Activated naive CD4-positive, alpha-beta T cell treated with anti-CD3 and anti-CD28 coated beads, Interleukin-2, amount 50 U/mL, for 24 hours (primary cell): Measurements from ENCODE around the gene FLVCR1.
"Not testable (repeated sequence)": the region's sequence is repeated elsewhere in the genome, so short reads cannot be mapped to it uniquely, and the experiment has no call there.

Source experiments
- H3K27ac Mint-ChIP-seq: one replicate; pipeline ENCODE4 v1.8.0; 2021; ENCODE audit warnings: mild to moderate bottlenecking, mixed read lengths
- H3K27me3 Mint-ChIP-seq: one replicate; pipeline ENCODE4 v1.8.0; 2021; ENCODE audit warnings: mixed read lengths
- H3K36me3 Mint-ChIP-seq: one replicate; pipeline ENCODE4 v1.8.0; 2021; ENCODE audit warnings: mixed read lengths
- H3K4me1 Mint-ChIP-seq: one replicate; pipeline ENCODE4 v1.8.0; 2021; ENCODE audit warnings: mixed read lengths
- H3K4me3 Mint-ChIP-seq: one replicate; pipeline ENCODE4 v1.8.0; 2021; ENCODE audit warnings: mild to moderate bottlenecking, mixed read lengths
- H3K9me3 Mint-ChIP-seq: one replicate; pipeline ENCODE4 v1.8.0; 2021; ENCODE audit warnings: mixed read lengths

FLVCR1 gene

DNA sequence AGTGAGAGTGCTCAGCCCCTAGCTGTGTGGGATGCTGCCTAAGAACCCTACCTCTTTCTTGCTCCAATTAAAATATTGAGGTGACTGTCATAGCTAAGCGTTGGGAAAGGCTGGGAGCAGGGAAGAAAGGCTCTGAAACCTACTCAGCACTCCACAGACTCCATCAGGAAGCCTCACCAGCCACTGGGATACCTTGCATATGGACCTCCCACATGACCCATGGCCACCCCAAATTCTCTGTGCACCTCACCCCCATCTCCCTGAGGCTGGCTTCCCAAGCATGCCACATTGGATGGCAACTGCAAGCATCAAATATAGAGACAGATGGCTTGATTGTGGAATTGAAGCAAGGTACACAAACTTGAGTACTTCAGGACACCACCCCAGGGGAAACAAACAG lies 41.8 kb downstream of the FLVCR1 start:
- no peaks in the 10 kb centered on the region for H3K27me3 Mint-ChIP-seq
- peaks cover 21% of the 10 kb centered on the region for H3K9me3 Mint-ChIP-seq
- peaks cover 37% of the 10 kb centered on the region for H3K36me3 Mint-ChIP-seq
- H3K4me3 Mint-ChIP-seq: no peak overlapping the region
- no peaks in the 10 kb centered on the region for H3K4me1 Mint-ChIP-seq
- H3K27ac Mint-ChIP-seq: no peak overlapping the region

DNA sequence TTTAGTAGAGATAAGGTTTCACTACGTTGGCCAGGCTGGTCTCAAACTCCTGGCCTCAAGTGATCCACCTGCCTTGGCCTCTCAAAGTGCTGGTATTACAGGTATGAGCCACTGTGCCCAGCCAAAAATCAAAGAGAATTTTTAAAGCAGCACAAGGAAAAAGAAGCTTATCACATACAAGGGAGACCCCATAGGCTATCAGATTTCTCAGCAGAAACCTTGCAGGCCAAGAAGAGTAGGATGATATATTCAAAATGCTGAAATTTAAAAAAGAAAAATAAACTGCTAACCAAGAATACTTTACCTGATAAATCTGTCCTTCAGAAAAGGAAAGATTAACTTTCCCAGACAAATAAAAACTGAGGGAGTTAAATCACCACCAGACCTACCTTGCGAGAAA lies 43.2 kb downstream of the FLVCR1 start:
- no peaks in the 10 kb centered on the region for H3K27me3 Mint-ChIP-seq
- H3K4me3 Mint-ChIP-seq: no peak overlapping the region
- H3K27ac Mint-ChIP-seq: no peak overlapping the region
- H3K36me3 Mint-ChIP-seq: peaks cover 30% of the 10 kb centered on the region
- peaks cover 28% of the 10 kb centered on the region for H3K9me3 Mint-ChIP-seq
- H3K4me1 Mint-ChIP-seq: no peaks in the 10 kb centered on the region

DNA sequence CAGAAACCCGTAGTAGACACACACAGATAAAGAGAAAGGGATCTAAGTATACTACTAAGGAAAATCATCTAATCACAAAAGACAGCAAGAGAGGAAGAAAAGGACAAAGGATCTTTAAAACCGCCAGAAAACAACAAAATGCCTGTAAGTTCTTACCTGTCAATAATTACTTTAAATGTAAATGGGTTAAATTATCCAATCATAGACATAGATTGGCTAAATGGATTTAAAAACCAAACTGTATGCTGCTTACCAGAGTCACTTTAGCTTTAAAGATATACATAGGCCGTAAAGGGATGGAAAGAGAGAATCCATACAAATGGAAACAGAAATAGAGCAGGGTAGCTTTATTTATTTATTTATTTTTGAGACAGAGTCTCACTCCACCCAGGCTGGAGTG lies 44.0 kb downstream of the FLVCR1 start:
- Mint-ChIP-seq H3K4me3 (no peak overlapping the region), H3K27me3 (no peaks in the 10 kb centered on the region), H3K27ac (no peak overlapping the region), H3K36me3 (peaks cover 29% of the 10 kb centered on the region), H3K9me3 (peaks cover 28% of the 10 kb centered on the region), H3K4me1 (no peaks in the 10 kb centered on the region)

DNA sequence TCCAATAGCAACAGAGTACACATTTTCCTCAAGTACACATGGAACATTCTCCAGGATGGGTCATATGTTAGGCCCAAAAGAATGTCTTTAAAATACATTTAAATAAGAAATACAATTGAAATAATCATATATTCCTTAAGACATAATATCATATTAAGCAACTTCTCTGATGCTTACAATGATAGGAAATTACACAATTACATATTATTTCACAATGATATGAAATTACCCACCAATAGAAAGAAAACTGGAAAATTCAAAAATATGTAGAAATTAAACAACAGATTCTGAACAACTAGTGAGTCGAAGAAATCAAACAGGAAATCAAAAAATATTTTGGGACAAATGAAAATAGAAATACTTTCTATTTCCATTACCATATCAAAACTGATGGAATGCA lies 45.6 kb downstream of the FLVCR1 start:
- Mint-ChIP-seq H3K36me3 (peaks cover 21% of the 10 kb centered on the region), H3K4me1 (no peaks in the 10 kb centered on the region), H3K27ac (no peak overlapping the region), H3K9me3 (peaks cover 28% of the 10 kb centered on the region), H3K4me3 (no peak overlapping the region), H3K27me3 (no peaks in the 10 kb centered on the region)

DNA sequence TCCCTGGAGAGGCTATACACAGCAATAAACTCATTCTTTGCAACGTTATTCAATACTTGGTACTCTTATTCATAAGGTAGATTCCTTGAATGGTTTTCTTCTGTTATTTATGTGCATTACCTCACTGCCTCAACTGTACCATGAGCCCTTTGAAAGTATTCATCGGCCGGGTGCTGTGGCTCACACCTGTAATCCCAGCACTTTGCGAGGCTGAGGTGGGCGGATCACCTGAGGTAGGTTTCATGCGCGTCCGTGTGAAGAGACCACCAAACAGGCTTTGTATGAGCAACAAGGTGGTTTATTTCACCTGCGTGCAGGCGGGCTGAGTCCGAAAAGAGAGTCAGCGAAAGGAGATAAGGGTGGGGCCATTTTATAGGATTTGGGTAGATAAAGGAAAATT lies 50.0 kb downstream of the FLVCR1 start:
- peaks cover 19% of the 10 kb centered on the region for H3K9me3 Mint-ChIP-seq
- H3K27ac Mint-ChIP-seq, H3K27me3 Mint-ChIP-seq, H3K4me1 Mint-ChIP-seq, H3K4me3 Mint-ChIP-seq, H3K36me3 Mint-ChIP-seq: not testable (repeated sequence)

DNA sequence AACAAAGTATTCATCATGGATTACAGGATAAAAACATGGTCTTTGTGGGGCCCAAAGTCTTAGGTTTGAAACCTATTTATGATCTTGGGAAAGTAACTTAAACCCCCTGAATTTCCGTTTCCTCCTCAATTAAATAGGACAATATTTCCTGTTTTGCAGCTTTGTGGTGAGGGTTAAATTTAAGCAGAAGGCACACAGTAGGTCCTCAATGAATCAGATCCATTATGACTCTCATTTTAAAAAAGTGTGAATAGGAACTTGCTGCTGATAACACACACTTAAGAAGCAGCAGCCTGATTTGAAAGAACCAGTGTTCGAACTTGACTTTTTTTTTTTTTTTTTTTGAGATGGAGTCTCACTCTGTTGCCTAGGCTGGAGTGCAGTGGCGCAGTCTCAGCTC lies 50.9 kb downstream of the FLVCR1 start:
- no peaks in the 10 kb centered on the region for H3K27me3 Mint-ChIP-seq
- H3K9me3 Mint-ChIP-seq: peaks cover 16% of the 10 kb centered on the region
- no peaks in the 10 kb centered on the region for H3K4me1 Mint-ChIP-seq
- no peak overlapping the region for H3K27ac Mint-ChIP-seq
- H3K36me3 Mint-ChIP-seq: no peaks in the 10 kb centered on the region
- H3K4me3 Mint-ChIP-seq: no peak overlapping the region

DNA sequence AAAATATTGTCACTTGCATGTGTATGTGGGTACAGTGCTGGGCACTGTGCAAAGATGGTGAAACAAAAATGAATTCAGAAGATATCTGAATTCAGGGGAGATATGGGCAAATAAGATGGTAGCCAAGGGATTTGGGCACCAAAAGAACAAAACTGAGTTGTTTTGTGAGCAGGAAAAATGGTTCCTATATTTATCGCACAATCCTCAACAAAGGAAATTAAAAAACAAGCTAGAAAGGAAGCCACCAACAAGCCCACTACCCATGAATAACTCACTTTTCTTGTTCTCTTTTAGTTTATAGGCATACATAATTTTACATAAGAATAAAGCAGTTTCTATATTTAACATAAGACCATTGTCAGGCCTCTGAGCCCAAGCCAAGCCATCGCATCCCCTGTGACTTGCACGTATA lies 51.6 kb downstream of the FLVCR1 start:
- Mint-ChIP-seq H3K4me1 (no peaks in the 10 kb centered on the region), H3K9me3 (peaks cover 9% of the 10 kb centered on the region), H3K4me3 (no peak overlapping the region), H3K27me3 (no peaks in the 10 kb centered on the region), H3K36me3 (no peaks in the 10 kb centered on the region), H3K27ac (no peak overlapping the region)

DNA sequence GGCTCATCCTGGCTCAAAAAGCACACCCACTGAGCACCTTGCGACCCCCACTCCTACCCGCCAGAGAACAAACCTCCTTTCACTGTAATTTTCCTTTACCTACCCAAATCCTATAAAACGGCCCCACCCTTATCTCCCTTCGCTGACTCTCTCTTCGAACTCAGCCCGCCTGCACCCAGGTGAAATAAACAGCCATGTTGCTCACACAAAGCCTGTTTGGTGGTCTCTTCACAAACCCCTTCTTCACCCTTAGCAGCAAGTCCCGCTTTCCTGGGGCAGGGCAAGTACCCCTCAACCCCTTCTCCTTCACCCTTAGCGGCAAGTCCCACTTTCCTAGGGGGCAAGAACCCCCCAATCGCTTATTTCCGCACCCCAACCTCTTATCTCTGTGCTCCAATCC lies 52.1 kb downstream of the FLVCR1 start:
- H3K4me3 Mint-ChIP-seq, H3K36me3 Mint-ChIP-seq, H3K4me1 Mint-ChIP-seq, H3K27ac Mint-ChIP-seq, H3K9me3 Mint-ChIP-seq, H3K27me3 Mint-ChIP-seq: not testable (repeated sequence)

DNA sequence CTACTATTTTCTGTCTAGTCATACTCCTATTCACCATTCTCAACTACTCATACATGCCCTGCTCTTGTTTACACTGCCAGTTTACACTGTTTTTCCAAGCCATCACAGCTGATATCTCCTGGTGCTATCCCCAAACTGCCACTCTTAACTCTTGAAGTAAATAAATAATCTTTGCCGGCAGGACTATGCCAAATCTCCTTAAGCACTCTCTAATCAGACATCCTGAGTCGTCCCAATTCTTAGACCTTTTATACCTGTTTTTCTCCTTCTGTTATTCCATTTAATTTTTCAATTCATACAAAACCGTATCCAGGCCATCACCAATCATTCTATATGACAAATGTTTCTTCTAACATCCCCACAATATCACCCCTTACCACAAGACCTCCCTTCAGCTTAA lies 55.6 kb downstream of the FLVCR1 start:
- H3K4me1 Mint-ChIP-seq, H3K27me3 Mint-ChIP-seq, H3K9me3 Mint-ChIP-seq, H3K27ac Mint-ChIP-seq, H3K4me3 Mint-ChIP-seq, H3K36me3 Mint-ChIP-seq: not testable (repeated sequence)

DNA sequence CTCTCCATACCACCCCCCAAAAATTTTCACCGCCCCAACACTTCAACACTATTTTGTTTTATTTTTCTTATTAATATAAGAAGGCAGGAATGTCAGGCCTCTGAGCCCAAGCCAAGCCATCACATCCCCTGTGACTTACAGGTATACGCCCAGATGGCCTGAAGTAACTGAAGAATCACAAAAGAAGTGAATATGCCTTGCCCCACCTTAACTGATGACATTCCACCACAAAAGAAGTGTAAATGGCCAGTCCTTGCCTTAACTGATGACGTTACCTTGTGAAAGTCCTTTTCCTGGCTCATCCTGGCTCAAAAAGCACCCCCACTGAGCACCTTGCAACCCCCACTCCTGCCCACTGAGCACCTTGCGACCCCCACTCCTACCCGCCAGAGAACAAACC lies 56.0 kb downstream of the FLVCR1 start:
- not testable (repeated sequence) for H3K36me3 Mint-ChIP-seq, H3K9me3 Mint-ChIP-seq, H3K27me3 Mint-ChIP-seq, H3K4me3 Mint-ChIP-seq, H3K27ac Mint-ChIP-seq, H3K4me1 Mint-ChIP-seq

DNA sequence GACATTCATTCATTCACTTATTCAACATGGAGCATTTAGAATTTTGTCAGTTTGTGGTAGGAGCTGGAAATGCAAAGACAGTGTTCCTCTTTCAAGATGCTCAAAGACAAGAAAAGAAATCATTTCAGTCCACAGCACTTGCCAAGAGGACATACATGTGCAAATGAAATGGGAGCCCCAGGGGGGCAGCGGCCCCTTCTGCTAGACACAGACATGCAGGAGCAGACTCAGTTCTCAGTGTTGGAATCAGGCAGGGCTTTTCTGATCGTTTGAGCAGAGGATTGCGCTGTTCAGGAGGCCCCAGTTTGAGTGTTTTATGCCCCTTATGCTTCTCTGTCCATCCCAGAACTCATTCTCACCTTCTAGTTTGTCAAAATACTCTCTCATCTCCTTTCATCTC lies 56.7 kb downstream of the FLVCR1 start:
- Mint-ChIP-seq H3K36me3 (no peaks in the 10 kb centered on the region), H3K4me3 (no peak overlapping the region), H3K9me3 (no peaks in the 10 kb centered on the region), H3K4me1 (peaks cover 5% of the 10 kb centered on the region), H3K27ac (no peak overlapping the region), H3K27me3 (peaks cover 5% of the 10 kb centered on the region)

DNA sequence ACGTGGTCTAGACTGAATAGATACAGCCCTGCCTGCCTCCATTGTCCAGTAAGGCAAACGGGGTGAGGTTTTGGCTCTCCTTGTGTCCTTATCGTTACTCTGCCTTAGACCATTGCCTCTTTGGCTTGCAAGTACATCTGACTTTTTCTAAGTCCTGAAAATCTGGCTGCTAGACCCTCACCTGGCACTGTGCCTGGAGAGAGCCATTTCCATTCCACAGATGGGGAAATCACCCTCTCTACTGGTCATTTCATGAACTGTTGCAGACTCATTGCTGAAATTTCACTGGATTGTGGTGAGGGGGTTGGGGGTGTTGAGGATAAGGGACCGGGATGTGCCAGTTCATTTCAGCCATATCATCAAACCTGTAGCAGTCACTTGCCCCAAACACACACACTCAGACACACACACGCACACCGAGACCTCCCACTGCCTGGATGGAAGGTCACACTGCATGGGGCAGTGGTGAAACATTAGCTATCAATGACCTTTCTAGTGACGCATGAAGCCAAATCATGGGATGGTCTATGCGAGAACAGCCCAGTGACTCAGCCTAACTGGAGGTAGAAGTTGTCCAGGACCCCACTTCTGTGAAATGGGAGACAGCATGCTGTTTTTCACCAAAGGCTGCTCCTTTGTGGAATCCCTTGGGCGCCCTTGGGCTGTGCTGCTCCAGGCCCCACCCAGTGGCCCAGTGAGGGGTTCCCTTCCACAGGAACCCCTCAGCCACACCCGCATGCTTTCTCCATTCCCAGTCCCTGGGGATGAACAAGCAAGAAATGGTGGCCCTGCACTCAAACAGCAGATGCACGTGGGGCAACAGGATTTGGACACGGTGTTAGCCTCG lies 57.4 kb downstream of the FLVCR1 start:
- H3K4me1 Mint-ChIP-seq: peaks cover 5% of the 10 kb centered on the region
- peaks cover 5% of the 10 kb centered on the region for H3K27me3 Mint-ChIP-seq
- H3K36me3 Mint-ChIP-seq: no peaks in the 10 kb centered on the region
- H3K9me3 Mint-ChIP-seq: no peaks in the 10 kb centered on the region
- no peak overlapping the region for H3K27ac Mint-ChIP-seq
- no peak overlapping the region for H3K4me3 Mint-ChIP-seq

DNA sequence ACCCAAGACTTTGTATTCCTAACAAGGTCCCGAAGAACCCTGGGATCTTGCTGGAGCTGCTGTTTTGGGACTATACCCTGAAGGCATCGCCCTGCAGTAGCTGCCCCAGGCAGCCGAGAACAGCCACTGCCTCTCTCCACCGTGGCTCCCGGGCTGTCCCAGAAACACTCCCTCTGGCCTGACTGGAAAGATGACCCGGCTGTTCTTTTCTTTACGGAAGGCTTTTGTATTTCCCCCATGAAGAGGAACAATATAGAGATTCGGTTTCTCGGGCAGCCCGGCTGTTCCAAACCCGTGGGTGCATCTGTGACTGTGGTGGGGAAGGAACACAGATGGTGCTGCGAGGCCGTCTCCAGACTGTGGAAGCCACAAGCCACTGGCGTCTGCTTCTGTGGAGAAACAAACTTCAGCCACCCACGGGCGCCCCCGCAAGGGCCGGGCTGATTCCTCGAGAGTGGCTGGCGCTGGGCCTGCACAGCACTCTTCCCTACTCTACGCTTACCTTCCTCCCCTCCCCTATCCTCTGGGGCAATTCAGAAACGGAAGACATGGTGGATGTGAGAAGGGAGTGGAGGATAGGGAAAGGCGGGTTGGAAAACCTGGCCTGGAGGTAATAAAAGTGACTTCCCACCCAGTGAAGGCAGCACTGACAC lies 58.5 kb downstream of the FLVCR1 start:
- H3K27me3 Mint-ChIP-seq: peaks cover 7% of the 10 kb centered on the region
- H3K4me1 Mint-ChIP-seq: peaks cover 5% of the 10 kb centered on the region
- H3K4me3 Mint-ChIP-seq: no peak overlapping the region
- peaks cover 1% of the 10 kb centered on the region for H3K36me3 Mint-ChIP-seq
- no peaks in the 10 kb centered on the region for H3K9me3 Mint-ChIP-seq
- H3K27ac Mint-ChIP-seq: no peak overlapping the region

DNA sequence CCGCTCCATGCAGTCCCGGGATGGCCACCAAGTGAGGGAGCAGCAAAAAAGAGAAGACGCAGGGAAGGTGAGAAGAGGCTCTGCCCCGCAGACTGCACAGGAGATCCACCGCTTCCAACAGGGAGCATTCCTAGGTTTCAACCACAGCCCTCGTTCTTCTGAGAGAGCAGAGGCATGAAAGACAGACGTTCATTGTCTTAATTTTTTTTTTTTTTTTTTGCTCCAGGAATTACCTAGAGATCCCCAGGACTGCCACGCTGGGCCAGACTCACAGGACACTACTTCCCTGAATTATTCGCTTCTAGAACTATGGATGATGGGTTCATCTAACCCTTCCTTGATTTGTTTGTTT lies 59.0 kb downstream of the FLVCR1 start:
- Mint-ChIP-seq H3K9me3 (no peaks in the 10 kb centered on the region), H3K4me1 (peaks cover 5% of the 10 kb centered on the region), H3K36me3 (peaks cover 1% of the 10 kb centered on the region), H3K4me3 (no peak overlapping the region), H3K27ac (no peak overlapping the region), H3K27me3 (peaks cover 7% of the 10 kb centered on the region)

DNA sequence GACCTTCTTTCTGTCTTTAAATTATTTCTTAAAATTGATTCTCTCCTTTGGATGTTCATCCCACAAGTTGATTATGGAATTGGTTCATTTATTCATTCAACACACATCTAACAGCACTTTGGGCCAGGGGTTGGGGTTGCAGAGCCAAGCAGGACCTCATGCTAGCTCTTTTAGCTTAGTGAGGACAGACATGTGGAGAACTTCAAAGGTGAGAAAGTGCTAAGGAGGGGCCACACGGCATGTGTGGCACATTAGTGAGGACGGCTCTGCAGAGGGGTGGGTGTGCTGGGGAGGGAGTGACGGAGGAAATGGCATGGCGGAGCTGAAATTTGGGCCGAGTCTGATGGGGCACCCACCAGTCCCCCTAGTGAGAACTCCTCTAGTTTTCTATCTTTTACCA lies 59.8 kb downstream of the FLVCR1 start:
- H3K9me3 Mint-ChIP-seq: no peaks in the 10 kb centered on the region
- H3K27me3 Mint-ChIP-seq: peaks cover 7% of the 10 kb centered on the region
- no peak overlapping the region for H3K27ac Mint-ChIP-seq

DNA sequence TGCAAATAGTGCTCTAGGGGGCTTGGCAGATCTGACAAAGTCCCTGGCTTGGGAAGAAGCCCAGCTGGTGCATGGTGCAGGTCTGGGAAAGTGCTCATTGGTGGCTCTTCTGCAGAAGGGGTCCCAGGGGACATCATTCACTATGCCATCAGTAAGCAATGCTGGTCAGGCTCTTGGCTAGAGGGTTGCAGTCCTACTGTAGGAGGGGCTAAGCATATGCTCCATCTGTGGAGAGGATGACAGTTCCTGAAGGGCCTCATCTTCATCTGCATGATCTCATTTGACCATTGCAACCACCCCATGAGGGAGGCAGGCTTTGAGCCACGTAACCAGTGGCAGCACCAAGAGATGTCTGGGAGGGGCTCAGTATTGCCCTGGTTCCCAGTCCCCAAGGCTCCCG lies 60.7 kb downstream of the FLVCR1 start:
- Mint-ChIP-seq H3K4me3 (no peak overlapping the region), H3K27ac (no peak overlapping the region), H3K27me3 (peaks cover 7% of the 10 kb centered on the region), H3K36me3 (peaks cover 1% of the 10 kb centered on the region), H3K9me3 (no peaks in the 10 kb centered on the region), H3K4me1 (peaks cover 5% of the 10 kb centered on the region)

More for the DNA sequence above, 59.8 kb downstream of the FLVCR1 start:
- Mint-ChIP-seq H3K36me3 (peaks cover 1% of the 10 kb centered on the region), H3K4me1 (peaks cover 5% of the 10 kb centered on the region), H3K4me3 (no peak overlapping the region)

DNA sequence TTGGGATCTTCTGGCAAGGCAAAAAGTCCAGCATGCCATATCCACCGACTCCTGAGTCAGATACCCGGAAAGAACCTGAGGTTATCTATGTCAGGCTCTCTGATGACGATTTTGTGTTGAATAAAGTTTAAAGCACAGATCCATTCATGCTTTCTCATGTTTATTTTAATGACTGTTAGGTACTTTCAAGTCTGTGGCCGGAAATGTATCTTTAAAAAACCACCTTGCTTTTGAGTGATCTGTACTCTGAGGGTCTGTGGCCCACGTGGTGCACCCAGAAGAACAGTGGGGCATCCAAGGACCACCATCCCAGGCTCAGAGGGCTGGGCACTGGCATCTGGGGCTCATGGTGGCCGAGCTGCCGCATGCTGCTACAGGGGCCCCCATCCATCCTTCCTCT lies 62.2 kb downstream of the FLVCR1 start:
- no peaks in the 10 kb centered on the region for H3K9me3 Mint-ChIP-seq
- H3K27me3 Mint-ChIP-seq: peaks cover 7% of the 10 kb centered on the region
- H3K36me3 Mint-ChIP-seq: peaks cover 1% of the 10 kb centered on the region
- H3K4me1 Mint-ChIP-seq: peaks cover 5% of the 10 kb centered on the region
- no peak overlapping the region for H3K27ac Mint-ChIP-seq
- H3K4me3 Mint-ChIP-seq: no peak overlapping the region
